ENCODE results near the gene CRB3. TPM values are rescaled to one million over a fixed set of nuclear protein-coding genes. Genes with fewer than 3 reads are reported as not detected.

CRB3 gene
- polyA plus RNA-seq, 1 experiment = not detected

- peaks cover 6% of the 10 kb centered on the region for H3K27me3 ChIP-seq (ENCODE audit: control insufficient read depth, insufficient read depth, low read length)
- CTCF ChIA-PET = no interaction called here
- POLR2A ChIA-PET = interaction anchor here (1.0 kb wide), 1 partner anchor 52 kb away, joined by 3 read pairs; the partner anchor contains the start of gene KHSRP
- peaks cover 23% of the 10 kb centered on the region for H3K9me3 ChIP-seq (ENCODE audit: control insufficient read depth, insufficient read depth, low read length)
- TF ChIP-seq CTCF (IDR thresholded peaks at IDR 0.05; ENCODE audit: low read depth, low read length) = no peak
- H3K27ac ChIP-seq (ENCODE audit: low read depth, low read length) = no peak overlapping the region
- no peak for DNase-seq (ENCODE audit: low read depth, low spot score)
- no peak overlapping the region for H3K4me3 ChIP-seq (ENCODE audit: low read depth, low read length)
These were observed 12.3 kb downstream of the CRB3 start for GRCh38 chr19:6476155-6476895.

- ChIA-PET CTCF (no interaction called here), POLR2A (no interaction called here)
- DNase-seq (ENCODE audit: low read depth, low spot score) = no peak
These were observed 12.9 kb downstream of the CRB3 start for GRCh38 chr19:6476896-6477431.

GRCh38 chr19:6478815-6479214 lies 14.7 kb downstream of the CRB3 start:
- peaks cover 6% of the 10 kb centered on the region for H3K27me3 ChIP-seq (ENCODE audit: control insufficient read depth, insufficient read depth, low read length)
- ChIA-PET CTCF (no interaction called here), POLR2A (no interaction called here)
- H3K9me3 ChIP-seq (ENCODE audit: control insufficient read depth, insufficient read depth, low read length) = peaks cover 23% of the 10 kb centered on the region
- H3K4me3 ChIP-seq (ENCODE audit: low read depth, low read length) = no peak overlapping the region
- no peak overlapping the region for H3K27ac ChIP-seq (ENCODE audit: low read depth, low read length)
- DNase-seq (ENCODE audit: low read depth, low spot score) = no peak
- TF ChIP-seq CTCF (IDR thresholded peaks at IDR 0.05; ENCODE audit: low read depth, low read length) = no peak

More at GRCh38 chr19:6476896-6477431, 12.9 kb downstream of the CRB3 start:
- TF ChIP-seq CTCF (IDR thresholded peaks at IDR 0.05; ENCODE audit: low read depth, low read length) = no peak
- Histone ChIP-seq H3K4me3 (ENCODE audit: low read depth, low read length) (no peak overlapping the region), H3K9me3 (ENCODE audit: control insufficient read depth, insufficient read depth, low read length) (peaks cover 23% of the 10 kb centered on the region), H3K27me3 (ENCODE audit: control insufficient read depth, insufficient read depth, low read length) (peaks cover 6% of the 10 kb centered on the region), H3K27ac (ENCODE audit: low read depth, low read length) (no peak overlapping the region)

GRCh38 chr19:6479836-6480398 lies 15.8 kb downstream of the CRB3 start:
- CTCF ChIA-PET = no interaction called here
- no peak overlapping the region for H3K4me3 ChIP-seq (ENCODE audit: low read depth, low read length)
- H3K27me3 ChIP-seq (ENCODE audit: control insufficient read depth, insufficient read depth, low read length) = peaks cover 6% of the 10 kb centered on the region
- no peak for DNase-seq (ENCODE audit: low read depth, low spot score)
- POLR2A ChIA-PET = no interaction called here
- no peak overlapping the region for H3K27ac ChIP-seq (ENCODE audit: low read depth, low read length)
- no peak for TF ChIP-seq CTCF (IDR thresholded peaks at IDR 0.05; ENCODE audit: low read depth, low read length)
- peaks cover 23% of the 10 kb centered on the region for H3K9me3 ChIP-seq (ENCODE audit: control insufficient read depth, insufficient read depth, low read length)

- ChIA-PET CTCF (interaction anchor here (1.1 kb wide), 1 partner anchor 382 kb away, joined by 7 read pairs; no protein-coding TSS in a partner anchor), POLR2A (no interaction called here)
- no peak overlapping the region for H3K27ac ChIP-seq (ENCODE audit: low read depth, low read length)
- TF ChIP-seq CTCF (IDR thresholded peaks at IDR 0.05; ENCODE audit: low read depth, low read length) = no peak
- peaks cover 15% of the 10 kb centered on the region for H3K9me3 ChIP-seq (ENCODE audit: control insufficient read depth, insufficient read depth, low read length)
- DNase-seq (ENCODE audit: low read depth, low spot score) = no peak
- H3K27me3 ChIP-seq (ENCODE audit: control insufficient read depth, insufficient read depth, low read length) = no peaks in the 10 kb centered on the region
- H3K4me3 ChIP-seq (ENCODE audit: low read depth, low read length) = no peak overlapping the region
These were observed 16.9 kb downstream of the CRB3 start for GRCh38 chr19:6480848-6481415.

Data from AG04450 (cell line).